ENCODE data around the gene DUOX1.

DUOX1 gene

DNA sequence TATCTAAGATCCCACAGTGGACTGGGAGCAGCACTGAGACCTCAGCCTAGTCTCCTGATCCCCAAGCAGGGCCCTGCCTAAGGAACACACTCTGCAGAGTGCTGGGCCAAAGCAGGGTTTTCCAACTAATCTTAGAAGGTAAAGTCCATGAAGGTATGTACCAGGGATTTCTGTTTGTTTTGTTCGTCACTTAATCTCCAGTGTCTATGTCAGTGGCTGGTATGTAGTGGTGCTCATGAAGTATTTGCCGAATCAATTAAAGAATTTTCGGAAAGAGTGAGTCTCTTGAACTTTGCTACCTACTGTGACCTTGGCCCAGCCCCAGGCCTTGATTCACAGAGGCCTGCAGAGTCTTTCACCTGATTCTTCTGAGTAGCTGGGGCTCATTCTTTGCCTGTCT lies 1.7 kb downstream of the DUOX1 start:
- Histone ChIP-seq H3K9me3 (ENCODE audit: insufficient read depth, low read length, severe bottlenecking) (no peaks in the 10 kb centered on the region), H3K79me2 (ENCODE audit: insufficient read depth, low read length) (no peaks in the 10 kb centered on the region), H3K4me1 (ENCODE audit: insufficient read depth, low read length) (no peaks in the 10 kb centered on the region), H3K27ac (ENCODE audit: low read length) (no peak overlapping the region), H3K4me3 (ENCODE audit: low read depth in 1 of 2, low read length in 2 of 2) (no peak overlapping the region), H3K36me3 (ENCODE audit: insufficient read depth, low read length) (no peaks in the 10 kb centered on the region), H3K9ac (ENCODE audit: low read depth, low read length) (no peak overlapping the region), H4K20me1 (ENCODE audit: insufficient read depth, low read length) (no peaks in the 10 kb centered on the region; the same call in 1 of the 2 replicates), H3K27me3 (ENCODE audit: insufficient read depth, low read length, poor library complexity) (no peaks in the 10 kb centered on the region), H2AFZ (ENCODE audit: low read depth, low read length) (no peak overlapping the region), H3K4me2 (ENCODE audit: insufficient read depth, low read length) (no peak overlapping the region)
- TF ChIP-seq, protein P1, sequence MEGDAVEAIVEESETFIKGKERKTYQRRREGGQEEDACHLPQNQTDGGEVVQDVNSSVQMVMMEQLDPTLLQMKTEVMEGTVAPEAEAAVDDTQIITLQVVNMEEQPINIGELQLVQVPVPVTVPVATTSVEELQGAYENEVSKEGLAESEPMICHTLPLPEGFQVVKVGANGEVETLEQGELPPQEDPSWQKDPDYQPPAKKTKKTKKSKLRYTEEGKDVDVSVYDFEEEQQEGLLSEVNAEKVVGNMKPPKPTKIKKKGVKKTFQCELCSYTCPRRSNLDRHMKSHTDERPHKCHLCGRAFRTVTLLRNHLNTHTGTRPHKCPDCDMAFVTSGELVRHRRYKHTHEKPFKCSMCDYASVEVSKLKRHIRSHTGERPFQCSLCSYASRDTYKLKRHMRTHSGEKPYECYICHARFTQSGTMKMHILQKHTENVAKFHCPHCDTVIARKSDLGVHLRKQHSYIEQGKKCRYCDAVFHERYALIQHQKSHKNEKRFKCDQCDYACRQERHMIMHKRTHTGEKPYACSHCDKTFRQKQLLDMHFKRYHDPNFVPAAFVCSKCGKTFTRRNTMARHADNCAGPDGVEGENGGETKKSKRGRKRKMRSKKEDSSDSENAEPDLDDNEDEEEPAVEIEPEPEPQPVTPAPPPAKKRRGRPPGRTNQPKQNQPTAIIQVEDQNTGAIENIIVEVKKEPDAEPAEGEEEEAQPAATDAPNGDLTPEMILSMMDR (IDR thresholded peaks at IDR 0.05; ENCODE audit: borderline replicate concordance, extremely low read depth, low read length, poor library complexity, severe bottlenecking) = no peak
- TF ChIP-seq EZH2 (IDR thresholded peaks at IDR 0.05; ENCODE audit: borderline replicate concordance, low read depth, low read length, severe bottlenecking) = no peak
- ATAC-seq (ENCODE audit: insufficient read depth, low read depth) (no peak), DNase-seq (no peak)

DNA sequence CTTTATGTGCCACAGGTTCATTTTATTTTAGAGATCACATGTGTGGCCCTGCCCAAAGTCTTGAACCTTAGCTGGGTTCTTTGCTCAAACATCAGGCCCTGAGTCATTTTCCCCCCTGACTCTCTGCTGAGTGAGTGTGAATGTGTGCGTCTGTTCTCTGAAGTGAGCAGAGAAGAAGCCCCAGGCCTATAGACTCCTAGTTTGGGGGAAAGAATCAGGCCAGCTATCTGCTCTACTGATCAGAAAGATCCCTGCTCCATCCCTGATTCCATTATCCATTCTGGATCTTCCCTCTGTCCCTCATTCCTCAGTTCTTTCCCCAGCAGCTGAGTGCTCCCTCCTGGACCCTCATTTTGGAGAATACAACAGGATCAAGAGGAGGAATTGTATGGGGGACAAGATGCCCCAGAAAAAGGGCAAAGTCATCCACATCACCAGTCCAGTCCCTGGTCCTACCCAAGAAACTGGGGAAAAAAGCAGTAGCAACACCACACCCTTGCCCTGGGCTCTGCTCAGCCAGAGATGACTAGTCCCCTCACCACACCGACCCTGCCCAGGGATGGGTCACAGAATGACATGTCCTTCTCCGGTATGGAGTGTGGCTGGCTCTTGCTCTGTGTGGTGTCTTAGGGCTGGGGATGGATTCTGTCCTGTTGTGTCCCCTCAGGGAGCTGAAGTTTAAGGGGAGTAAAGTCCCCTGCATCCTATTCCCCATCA lies 3.2 kb downstream of the DUOX1 start:
- H3K4me3 ChIP-seq (ENCODE audit: low read depth in 1 of 2, low read length in 2 of 2) = no peak overlapping the region
- no peak overlapping the region for H3K27ac ChIP-seq (ENCODE audit: low read length)
- no peaks in the 10 kb centered on the region for H3K9me3 ChIP-seq (ENCODE audit: insufficient read depth, low read length, severe bottlenecking)
- H3K27me3 ChIP-seq (ENCODE audit: insufficient read depth, low read length, poor library complexity) = no peaks in the 10 kb centered on the region
- ATAC-seq (ENCODE audit: insufficient read depth, low read depth) (no peak), DNase-seq (no peak)
- H3K4me1 ChIP-seq (ENCODE audit: insufficient read depth, low read length) = no peaks in the 10 kb centered on the region
- no peak overlapping the region for H3K4me2 ChIP-seq (ENCODE audit: insufficient read depth, low read length)
- H3K9ac ChIP-seq (ENCODE audit: low read depth, low read length) = no peak overlapping the region
- no peaks in the 10 kb centered on the region for H3K36me3 ChIP-seq (ENCODE audit: insufficient read depth, low read length)
- no peaks in the 10 kb centered on the region; the same call in 1 of the 2 replicates for H4K20me1 ChIP-seq (ENCODE audit: insufficient read depth, low read length)
- TF ChIP-seq, protein P1 (IDR thresholded peaks at IDR 0.05; ENCODE audit: borderline replicate concordance, extremely low read depth, low read length, poor library complexity, severe bottlenecking) = no peak
- TF ChIP-seq EZH2 (IDR thresholded peaks at IDR 0.05; ENCODE audit: borderline replicate concordance, low read depth, low read length, severe bottlenecking) = no peak
- H3K79me2 ChIP-seq (ENCODE audit: insufficient read depth, low read length) = no peaks in the 10 kb centered on the region
- no peak overlapping the region for H2AFZ ChIP-seq (ENCODE audit: low read depth, low read length)

DNA sequence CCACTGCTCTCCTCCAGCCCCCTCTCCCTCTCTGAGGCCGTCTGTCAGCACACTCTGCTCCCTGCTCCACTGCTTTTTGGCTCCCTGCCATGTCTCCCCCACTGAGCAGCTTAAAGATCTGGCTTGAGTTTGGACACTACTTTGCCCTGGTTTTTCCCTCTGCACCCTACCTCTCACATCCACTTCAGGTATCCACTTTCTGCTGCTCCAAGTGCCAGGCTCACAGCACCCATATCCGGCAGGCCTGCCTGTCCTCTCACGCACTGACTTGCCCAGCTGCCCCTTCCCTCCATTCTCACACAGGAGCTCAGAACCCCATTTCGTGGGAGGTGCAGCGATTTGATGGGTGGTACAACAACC lies 3.7 kb downstream of the DUOX1 start:
- Histone ChIP-seq H3K4me3 (ENCODE audit: low read depth in 1 of 2, low read length in 2 of 2) (no peak overlapping the region), H3K27me3 (ENCODE audit: insufficient read depth, low read length, poor library complexity) (no peaks in the 10 kb centered on the region), H3K9me3 (ENCODE audit: insufficient read depth, low read length, severe bottlenecking) (no peaks in the 10 kb centered on the region), H3K4me1 (ENCODE audit: insufficient read depth, low read length) (no peaks in the 10 kb centered on the region), H4K20me1 (ENCODE audit: insufficient read depth, low read length) (no peaks in the 10 kb centered on the region), H2AFZ (ENCODE audit: low read depth, low read length) (no peak overlapping the region), H3K27ac (ENCODE audit: low read length) (no peak overlapping the region), H3K4me2 (ENCODE audit: insufficient read depth, low read length) (no peak overlapping the region), H3K79me2 (ENCODE audit: insufficient read depth, low read length) (no peaks in the 10 kb centered on the region), H3K36me3 (ENCODE audit: insufficient read depth, low read length) (no peaks in the 10 kb centered on the region), H3K9ac (ENCODE audit: low read depth, low read length) (no peak overlapping the region)
- TF ChIP-seq, protein P1 (IDR thresholded peaks at IDR 0.05; ENCODE audit: borderline replicate concordance, extremely low read depth, low read length, poor library complexity, severe bottlenecking) = no peak
- TF ChIP-seq EZH2 (IDR thresholded peaks at IDR 0.05; ENCODE audit: borderline replicate concordance, low read depth, low read length, severe bottlenecking) = no peak
- ATAC-seq (ENCODE audit: insufficient read depth, low read depth) (no peak), DNase-seq (no peak)
